ENCODE measurements around the gene RABEP2.

GRCh38 chr16:28974437-28975157, 49.6 kb upstream of the RABEP2 start, which contains the start of gene SPNS1:
- peak in 1 of 6 experiments; percentile 17 for TF ChIP-seq CTCF (IDR thresholded peaks at IDR 0.05)
- peak in 1 of 2 donors; percentile 42 for TF ChIP-seq POLR2A (IDR thresholded peaks at IDR 0.05)
